Activated CD8-positive, alpha-beta memory T cell treated with anti-CD3 and anti-CD28 coated beads for 4 hours (primary cell): Measurements from ENCODE around the gene HINFP.
"Not testable (repeated sequence)": the region's sequence is repeated elsewhere in the genome, so short reads cannot be mapped to it uniquely, and the experiment has no call there.

Experiments
- DNase-seq, 2 donors: peaks; one replicate each; pipeline ENCODE4 v3.0.0-alpha.2; 2020; ENCODE audit warnings: low read depth in 2 of 2

Gene HINFP

GRCh38 chr11:119155733-119156492, 34.5 kb downstream of the HINFP start:
- DNase-seq: no peak

- DNase-seq: no peak
These were observed 35.1 kb downstream of the HINFP start for GRCh38 chr11:119156496-119156895.

- DNase-seq: no peak
These were observed 35.7 kb downstream of the HINFP start for GRCh38 chr11:119157063-119157462.

- DNase-seq: no peak
These were observed 37.1 kb downstream of the HINFP start for GRCh38 chr11:119158467-119158866.

GRCh38 chr11:119160151-119160550, 38.8 kb downstream of the HINFP start:
- no peak for DNase-seq

GRCh38 chr11:119161871-119162270, 40.5 kb downstream of the HINFP start:
- no peak for DNase-seq

- DNase-seq: no peak
These were observed 45.1 kb downstream of the HINFP start for GRCh38 chr11:119166368-119167076.

- DNase-seq: not testable (repeated sequence)
These were observed 45.7 kb downstream of the HINFP start for GRCh38 chr11:119167077-119167458.

- DNase-seq: no peak
These were observed 46.6 kb downstream of the HINFP start for GRCh38 chr11:119167933-119168332.

GRCh38 chr11:119168471-119169281, 47.3 kb downstream of the HINFP start, which contains the start of gene NLRX1:
NLRX1 (plus strand) TSS chr11:119168725; CDS start chr11:119171404, 2,679 bp downstream.
- peak; percentile 62 to 64 for DNase-seq

- DNase-seq: no peak
These were observed 47.9 kb downstream of the HINFP start for GRCh38 chr11:119169282-119169719.

GRCh38 chr11:119172513-119172912, 51.1 kb downstream of the HINFP start:
- DNase-seq: no peak

- no peak for DNase-seq
These were observed 52.1 kb downstream of the HINFP start for GRCh38 chr11:119173453-119173852.

GRCh38 chr11:119175493-119176077, 54.2 kb downstream of the HINFP start:
- DNase-seq: no peak

- no peak for DNase-seq
These were observed 56.8 kb downstream of the HINFP start for GRCh38 chr11:119178166-119178680.

GRCh38 chr11:119179342-119179741, 58.0 kb downstream of the HINFP start:
- DNase-seq: no peak

- DNase-seq: no peak
These were observed 58.6 kb downstream of the HINFP start for GRCh38 chr11:119179983-119180382.

- no peak for DNase-seq
These were observed 59.6 kb downstream of the HINFP start for GRCh38 chr11:119180729-119181676.

- DNase-seq: no peak
These were observed 60.5 kb downstream of the HINFP start for GRCh38 chr11:119181677-119182412.

GRCh38 chr11:119184399-119184798, 63.0 kb downstream of the HINFP start:
- not testable (repeated sequence) for DNase-seq
